NCI-H1930 (cell line): ENCODE data around the gene CCNI.
"Not testable (repeated sequence)": the region's sequence is repeated elsewhere in the genome, so short reads cannot be mapped to it uniquely, and the experiment has no call there.

Experiments
- DNase-seq, 2 experiments: peaks; one replicate each; lab custom pipeline; 2025; lab: John Stamatoyannopoulos, UW

Gene CCNI

DNA sequence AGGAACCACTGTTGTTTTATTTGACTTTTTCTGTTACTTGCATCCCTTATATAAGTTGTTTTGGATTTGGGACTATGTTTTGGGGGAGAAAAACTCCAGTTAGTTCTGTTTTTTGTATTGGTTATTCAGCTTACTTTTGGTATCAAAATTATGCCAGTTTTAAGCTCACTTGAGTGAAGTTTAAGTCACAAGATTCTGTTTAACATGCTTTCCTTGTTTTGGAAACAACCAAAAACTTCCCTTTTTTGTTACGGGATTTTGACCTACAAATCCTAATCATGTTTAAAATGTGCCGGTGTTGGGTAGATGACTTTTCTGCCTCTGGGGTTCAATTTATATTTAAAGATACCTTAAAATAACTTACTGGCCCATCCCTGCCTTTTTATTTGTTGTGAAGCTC, 36.0 kb downstream of the CCNI start:
- no peak for DNase-seq

DNA sequence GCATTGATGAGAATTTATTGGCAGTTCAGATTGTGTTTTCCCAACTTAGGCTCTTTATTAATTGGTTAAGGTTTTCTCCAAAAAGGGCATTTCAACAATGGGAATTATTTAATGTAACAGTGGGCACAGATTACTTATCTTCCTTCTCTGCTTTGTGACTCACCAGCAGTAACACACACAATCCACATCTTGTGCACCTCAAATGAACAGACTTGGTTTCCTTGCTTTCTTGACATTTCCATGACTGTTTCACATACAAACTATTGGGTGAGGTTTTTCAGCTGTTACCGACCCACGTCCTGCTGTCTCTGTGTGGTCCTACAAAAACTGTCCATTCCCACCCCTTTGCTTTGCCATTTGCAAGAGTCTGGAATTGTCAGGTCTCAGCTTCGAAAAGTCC, 38.1 kb downstream of the CCNI start:
- no peak for DNase-seq

DNA sequence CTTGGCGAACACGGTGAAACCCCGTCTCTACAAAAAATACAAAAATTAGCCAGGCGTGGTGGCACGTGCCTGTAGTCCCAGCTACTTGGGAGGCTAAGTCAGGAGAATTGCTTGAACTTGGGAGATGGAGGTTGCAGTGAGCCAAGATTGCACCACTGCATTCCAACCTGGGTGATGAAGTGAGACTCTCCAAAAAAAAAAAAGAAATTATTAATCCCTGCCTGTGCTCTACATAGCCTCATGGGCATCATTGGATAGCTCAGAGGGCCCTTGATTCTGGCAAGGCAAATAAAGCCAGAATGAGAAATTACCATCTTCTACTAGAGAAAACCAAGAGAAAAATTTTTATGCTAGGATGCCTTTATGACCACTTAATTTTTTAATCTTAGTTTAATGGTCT, 38.6 kb downstream of the CCNI start:
- DNase-seq = not testable (repeated sequence)

DNA sequence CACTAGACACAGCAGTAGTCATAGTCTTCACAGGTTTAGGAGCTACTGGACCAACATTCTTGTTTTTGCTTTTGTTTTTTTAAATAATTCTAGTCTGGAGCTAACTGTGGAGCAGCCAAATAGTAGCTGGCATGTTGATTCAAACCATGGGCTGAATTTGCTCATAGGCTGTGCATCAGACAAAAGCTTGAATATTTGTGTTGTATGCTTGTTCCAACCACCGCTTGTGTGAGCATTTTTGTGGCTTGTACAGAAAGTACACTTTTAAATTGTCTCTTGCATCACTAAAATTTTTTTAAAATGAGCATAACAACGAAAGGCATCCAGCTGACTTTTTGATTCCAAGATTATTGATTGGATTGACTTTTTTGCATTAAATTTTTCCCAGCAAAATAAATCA, 39.6 kb downstream of the CCNI start:
- DNase-seq = no peak

DNA sequence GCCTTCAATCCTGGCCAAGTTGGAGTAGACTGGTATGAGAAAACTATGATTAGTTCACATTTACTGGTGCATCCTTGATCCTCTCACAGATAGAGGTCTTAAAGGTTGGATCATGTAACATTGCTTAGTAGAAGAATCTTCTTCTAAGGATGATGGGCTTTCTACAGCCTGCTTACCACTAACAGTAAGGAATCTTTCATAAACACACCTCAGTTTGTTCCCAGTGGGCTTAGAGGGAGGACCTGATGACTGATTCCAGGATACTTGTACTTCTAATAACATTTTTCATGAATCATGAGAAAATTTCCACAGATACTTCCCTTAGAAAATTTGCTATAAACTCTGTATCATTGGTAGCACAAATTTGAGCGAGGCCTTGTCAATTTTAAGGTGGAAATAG, 40.6 kb downstream of the CCNI start:
- no peak for DNase-seq

DNA sequence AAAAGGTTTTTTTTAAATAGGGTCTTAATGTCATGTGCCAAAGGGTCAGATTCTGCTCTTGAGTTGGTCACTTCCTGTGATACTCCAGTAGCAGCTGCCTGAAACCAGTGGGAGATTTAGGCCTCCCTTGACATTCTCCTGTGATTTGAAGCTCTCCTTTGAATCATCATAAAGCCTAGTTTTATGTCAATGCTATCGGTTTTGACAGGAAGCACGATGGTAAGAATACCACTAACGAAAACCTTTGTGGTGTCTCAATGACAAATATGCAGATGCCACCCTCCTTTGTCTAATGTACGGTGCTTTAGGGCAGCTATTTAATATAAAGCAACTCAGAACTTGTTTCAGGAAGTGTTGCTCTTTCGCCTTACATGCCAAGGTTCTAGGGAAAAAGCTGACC, 44.2 kb downstream of the CCNI start:
- DNase-seq = no peak

DNA sequence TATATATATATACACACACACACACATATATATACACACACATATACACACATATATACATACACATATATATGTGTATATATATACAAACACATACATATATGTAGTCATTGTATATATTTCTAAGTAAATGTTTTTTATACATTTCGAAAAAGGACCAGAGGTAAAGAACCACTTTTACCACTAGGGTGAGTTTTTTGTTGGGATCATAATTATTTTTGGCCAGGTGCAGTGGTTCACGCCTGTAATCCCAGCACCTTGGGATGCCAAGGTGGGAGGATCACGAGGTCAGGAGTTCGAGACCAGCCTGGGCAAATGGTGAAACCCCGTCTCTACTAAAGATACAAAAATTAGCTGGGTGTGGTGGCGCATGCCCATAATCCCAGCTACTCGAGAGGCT, 46.0 kb downstream of the CCNI start:
- DNase-seq = not testable (repeated sequence)

DNA sequence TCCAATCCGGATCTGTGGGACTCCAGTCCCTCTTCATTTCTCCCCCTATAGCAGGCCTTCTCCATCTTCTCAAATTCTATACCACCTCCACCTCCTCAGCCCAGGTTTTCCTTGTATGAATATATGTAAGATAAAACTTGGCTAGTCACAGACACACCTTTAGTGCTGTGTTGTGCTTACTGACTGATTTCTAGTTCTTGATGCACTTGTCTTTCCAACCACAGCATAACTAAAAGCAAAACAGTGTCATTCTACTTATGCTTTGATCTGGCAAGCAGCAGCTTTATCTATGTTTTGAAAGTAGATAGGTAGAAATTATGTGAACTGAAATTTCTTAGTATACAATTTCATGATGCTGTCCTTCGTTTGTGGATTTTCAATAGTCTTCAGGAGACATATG, 47.5 kb downstream of the CCNI start:
- DNase-seq = no peak

DNA sequence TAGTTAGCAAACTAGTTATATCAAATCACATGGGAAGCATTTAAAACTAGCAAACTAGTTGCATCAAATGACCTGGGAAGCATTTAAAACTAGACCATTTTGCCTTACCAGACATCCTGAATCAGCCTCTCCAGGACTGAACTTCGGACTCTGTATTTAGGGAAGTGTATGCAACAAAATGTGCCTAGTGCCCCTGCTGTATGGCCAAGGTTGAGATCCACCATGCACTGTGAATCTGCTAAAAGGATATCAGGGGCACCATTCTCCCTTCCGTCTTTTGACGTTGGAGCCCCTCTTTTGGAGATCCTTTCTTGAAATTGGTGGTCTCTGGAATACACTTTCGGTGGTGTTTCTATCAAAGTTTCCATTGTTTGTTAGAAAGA, 49.5 kb downstream of the CCNI start:
- no peak for DNase-seq

DNA sequence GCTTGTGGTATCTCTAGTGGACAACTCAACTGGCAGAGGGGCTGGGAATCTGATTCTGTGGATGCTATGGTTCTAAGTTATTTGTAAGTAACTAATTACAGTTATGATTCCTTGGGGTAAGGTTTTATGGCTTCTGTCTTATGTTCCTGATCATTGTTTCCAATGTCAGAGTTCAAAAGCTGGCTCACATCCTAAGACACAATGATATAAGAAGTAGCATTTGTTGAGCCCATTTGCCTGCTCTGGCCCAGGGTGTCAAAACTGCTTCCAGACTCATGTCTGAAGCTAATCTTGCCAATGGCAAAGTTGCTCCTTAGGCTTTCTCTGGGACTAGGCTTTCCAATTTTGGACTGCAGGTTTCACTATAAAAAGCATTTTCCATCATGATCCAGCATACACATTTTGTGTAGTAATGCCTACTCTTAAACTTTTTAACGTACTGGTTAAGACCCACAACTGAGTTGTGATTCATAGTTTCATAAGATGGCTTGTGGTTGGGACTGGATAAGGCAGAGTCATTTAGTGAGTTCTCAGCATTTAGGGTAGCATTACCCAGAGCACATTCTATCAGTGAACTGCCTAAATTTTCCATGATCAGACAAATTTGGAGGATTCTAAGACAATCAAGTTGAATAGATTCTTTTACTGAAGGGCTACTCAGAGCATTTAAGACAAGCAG, 50.0 kb downstream of the CCNI start:
- no peak for DNase-seq

DNA sequence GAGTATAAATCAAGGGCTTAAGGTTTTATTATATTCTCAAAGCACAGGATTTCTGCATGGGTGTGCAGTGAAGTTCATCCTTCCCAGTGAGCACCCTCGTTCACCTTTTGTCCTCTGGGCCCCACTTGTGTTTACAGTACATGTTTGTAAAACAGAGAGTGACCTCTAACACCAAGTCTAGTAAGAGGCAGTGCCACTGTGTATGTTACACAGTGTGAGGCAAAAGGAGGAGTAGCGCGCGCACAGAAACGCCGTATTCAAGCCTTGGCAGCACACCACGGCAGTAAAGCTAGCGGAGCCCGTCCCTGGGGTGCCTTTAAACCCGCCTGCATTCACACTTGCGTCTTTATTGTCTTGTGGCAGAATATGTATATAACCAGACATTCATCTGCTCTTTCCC, 51.9 kb downstream of the CCNI start:
- DNase-seq = no peak

DNA sequence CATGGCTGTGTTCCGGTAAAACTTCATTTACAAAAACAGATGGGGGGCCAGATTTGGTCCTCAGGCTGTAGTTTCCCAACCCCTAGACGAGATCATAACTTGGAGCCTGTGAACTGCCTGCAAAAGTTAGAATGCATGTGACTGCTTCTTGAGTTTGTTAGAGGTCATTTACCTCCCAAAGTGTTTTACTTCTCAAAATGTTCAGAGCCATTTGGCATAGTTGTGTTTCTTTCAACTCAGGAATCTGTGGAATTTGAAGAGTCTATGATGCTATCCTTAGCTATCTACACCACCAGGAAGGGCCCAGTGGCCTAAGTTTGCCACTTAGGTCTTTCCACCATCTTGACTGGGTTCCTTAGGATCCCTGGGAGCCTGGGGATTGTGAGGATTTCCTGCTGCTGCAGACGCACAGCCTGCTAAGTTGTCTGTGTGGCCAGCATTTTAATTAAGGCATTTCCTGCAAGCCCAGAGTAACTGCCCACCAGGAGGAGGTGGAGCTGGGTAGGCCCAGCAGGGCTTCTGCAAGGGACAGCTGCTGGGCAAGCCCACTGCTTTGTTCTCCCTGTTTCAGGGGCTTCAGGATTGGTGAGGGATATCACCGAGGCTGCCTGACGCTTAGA, 53.1 kb downstream of the CCNI start:
- DNase-seq = no peak

DNA sequence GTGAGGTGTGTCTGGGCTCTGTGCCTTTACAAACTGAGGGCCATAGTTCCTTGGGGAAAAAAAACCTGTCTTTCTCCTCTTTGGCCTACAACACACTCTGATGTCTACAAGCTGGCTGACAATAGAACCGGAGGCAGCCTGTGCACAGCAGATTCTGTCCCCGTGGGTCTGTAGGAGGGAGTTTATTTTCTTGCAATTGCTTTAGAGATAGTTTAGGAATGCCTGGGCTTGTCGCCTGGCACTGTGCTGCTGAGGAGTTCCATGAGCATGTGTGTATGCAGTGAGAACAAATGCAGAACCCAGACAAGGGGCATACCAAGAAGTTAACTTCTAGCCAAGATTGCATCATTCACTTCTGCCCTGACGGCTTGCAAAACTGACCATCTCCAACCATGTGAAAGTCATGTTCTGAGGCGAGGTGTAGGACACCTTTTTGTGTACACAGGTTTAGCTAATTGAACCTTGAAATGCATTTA, 54.1 kb downstream of the CCNI start:
- no peak for DNase-seq

DNA sequence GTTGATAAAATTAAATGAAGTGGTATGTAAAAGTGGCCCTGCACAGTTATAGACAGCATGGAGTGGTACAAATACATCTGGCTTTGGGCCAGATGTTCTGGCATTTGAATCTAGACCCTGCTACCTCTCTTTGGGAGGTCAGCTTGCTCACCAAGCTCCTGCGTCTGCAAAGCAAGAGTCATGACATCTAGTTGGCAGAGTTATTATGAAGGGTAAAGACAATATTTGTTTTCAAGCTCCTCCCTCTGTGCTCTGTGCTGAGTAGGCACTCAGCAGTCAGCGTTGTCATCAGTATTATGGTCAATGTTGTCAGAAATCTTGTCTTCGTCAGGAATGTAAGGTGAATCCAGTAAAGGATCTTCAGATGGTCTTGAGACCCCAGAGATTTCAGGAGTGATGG, 55.8 kb downstream of the CCNI start:
- no peak for DNase-seq

DNA sequence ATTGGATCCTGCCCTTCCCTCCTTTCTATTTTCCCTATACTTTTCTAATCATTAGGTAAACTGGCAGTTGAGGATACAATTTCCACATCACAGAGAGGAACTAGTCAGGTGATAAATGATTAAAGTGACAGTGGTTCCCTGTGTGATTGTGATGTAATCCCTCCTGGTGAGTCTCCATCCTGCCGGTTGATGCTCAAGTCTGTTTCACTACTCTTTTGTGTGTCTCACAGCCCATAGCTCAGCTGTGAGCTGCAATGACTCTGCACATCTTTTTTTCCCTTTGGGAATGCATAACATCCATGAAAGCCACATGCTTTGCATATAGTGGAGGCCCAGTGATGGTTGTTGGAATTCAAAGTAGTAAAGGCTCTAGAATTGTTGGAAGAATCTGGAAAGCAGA, 60.4 kb downstream of the CCNI start:
- no peak for DNase-seq

DNA sequence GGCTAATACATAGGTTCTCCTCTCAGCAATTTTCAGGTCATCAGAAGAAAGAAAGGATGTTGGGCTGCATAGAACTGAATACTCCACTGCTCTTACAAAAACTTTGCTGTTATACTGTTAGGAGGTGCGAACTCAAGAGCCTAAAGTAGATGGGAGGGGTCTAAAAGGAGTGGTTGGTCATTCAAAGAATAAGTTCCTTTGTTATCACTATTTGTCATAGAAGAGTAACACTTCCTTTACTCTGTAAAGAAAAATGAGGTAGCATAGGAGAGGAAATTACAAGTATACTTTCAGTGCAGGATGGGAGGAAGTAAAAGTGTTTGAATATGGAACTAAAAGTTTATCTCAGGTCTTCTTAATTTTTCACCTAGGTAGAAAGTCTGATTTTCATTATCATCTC, 61.5 kb downstream of the CCNI start:
- no peak for DNase-seq

DNA sequence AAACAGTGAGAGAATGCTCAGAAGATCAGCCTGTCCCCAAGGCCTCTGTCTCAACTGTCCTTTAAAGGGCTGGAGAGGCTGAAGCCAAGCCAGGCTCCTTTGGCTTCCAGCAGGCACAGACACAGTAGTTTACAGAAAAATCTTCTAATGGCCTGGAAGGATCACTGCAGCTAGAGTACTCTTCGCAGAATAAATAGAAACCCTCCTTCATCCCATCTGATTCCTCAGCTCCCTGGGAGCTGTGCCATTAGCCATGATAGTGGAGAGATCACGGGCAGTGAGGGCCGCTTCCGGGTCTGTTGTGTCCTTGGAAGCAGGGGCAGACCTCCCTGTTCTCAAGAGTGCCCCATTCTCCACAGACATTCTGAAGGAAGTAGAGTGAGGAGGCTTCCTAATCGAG, 63.1 kb downstream of the CCNI start:
- DNase-seq = no peak

DNA sequence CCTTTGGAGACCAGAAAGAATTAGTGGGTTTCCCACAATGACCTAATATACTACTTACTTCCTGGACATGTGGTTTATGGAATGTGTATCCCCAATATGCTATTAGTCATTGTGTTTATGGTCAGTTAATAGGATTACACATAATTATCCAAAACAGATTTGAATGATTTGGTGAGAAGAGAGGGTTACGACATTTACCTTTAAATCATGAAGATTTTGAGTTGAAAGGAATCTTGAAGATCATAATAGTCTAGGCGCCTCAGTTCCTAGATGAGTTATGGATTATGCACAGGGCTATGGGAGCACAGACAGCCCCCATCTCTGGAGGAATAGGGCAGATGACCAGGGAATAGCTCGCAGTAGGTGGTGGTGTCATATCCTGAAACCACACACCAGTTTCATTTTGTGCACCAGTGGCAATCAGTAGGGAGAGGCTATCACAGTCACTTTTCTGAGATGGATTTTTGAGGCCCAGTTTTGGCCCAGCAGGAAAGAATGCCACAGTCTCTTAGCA, 64.9 kb downstream of the CCNI start:
- DNase-seq = no peak

DNA sequence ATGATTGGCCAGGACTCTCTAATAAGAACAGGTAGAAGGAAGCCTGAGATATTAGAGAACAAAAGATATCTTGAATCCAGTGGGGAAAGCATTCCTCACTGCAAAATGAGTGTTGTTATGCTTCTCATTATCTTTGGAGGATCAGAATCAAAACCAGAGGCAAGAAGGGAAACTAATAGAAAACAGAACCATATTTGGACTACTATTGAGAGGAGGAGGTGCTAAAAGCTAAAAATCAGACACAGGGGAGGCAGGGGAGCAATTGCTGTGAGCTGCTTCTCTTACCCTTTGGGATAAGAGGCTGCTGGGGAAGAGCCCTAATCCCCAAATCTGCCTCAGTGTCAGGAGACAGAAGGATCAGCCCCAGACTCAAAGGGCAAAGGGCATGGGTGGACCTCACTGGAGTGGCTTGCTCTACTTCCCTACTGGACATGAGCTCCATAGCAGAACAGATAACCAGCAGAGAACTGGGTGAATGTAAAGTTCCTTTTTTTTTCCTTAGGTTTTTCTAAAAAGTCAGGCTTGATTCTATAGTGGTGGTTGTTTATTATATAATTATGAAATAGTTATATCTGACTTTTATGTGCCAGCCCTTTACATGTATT, 66.2 kb downstream of the CCNI start:
- no peak for DNase-seq

DNA sequence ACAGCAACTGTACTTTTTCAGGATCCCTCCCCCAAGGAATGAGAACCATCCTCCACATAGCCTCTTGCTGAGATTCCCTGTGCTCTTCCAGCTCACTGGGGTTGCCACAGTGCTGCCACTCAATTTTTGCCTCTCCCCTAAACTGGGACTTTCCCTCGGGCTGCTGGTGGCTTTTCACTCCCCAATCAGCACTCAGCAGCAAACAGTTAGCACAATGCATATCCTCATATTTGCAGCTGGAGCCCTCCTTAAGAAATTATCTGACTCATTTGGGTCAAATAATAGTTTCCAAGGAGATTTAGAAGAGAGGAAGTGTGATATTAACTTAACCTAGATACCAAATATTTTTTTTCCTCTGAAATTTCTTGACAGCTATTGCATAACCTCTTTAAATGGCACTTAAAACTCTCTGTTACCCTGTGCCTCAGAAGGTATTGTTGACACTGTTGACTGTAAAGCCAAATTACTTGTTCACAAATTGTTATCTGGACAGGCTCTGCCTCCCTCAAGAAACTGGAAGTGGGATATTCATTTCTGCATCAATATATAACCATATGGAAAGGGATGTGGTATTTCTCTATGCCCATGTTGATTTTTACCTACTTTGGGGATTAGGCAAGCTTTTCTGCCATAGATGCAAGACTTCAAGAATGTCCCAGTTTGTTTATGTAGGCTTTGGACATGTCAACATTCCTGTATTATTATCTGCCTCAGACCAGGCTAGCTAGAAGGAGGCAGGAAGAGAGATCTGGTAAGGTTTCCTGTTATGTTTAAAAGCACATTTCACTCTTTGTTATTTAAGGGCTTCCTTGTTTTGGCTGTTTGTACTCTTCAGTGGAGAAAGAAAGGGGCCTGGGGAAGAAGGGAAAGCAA, 68.2 kb downstream of the CCNI start:
- DNase-seq = no peak

DNA sequence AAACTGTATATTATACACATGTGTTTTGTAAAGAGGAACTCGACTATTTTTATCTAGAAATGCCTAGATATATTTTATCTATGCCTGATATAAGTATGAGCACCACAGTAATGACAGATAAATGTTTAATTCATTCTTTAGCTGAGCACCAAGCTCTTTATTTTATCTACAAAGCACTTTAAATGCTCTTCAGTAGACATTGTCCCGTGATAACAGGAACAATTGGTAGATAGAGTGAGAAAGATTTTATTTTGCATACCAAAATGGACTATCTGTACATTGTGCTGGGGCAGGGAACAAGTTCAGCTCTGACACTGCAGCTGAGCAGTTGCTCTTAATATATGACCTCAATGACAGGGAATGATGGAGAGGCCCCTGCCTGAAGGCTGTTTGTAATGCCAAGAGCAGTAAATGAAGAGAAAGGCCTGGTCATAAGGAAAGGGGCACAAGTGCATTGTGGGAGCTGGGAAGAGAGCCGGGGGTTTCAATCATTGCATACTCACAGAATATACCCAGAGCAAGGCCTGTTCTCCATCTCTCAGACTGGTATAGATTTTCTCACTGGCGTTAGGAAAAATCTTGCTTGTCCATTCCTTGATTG, 68.9 kb downstream of the CCNI start:
- DNase-seq = no peak

DNA sequence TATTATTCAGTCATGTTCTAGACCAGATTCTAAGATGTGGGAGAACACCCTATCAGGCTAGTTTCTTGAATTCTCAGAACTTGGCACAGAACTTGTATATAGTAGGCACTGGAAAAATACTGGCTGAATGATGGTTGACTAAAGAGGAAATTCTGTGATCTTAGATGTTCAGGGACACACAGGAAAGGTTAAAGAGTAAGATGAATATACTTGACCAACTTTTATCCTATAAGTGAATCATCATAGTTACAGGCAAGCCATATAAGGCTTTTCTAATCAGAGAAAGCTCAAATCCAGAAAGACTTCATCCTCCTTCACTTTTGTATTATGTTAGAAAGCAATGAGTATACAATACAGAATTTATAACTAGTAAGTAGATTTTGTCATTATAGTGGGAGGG, 72.4 kb downstream of the CCNI start:
- DNase-seq = no peak
